NT2/D1 (cell line): Measurements from ENCODE around the gene ASPHD2.

ENCODE experiments used
- SUZ12 ChIP-seq: IDR thresholded peaks from 2 replicates; pipeline ENCODE4 v1.6.1; 2011; ENCODE audit not compliant: insufficient read length, insufficient read depth; ENCODE audit errors: extremely low read depth
- ZNF274 ChIP-seq: IDR thresholded peaks from 2 replicates; pipeline ENCODE4 v1.6.1; 2011; ENCODE audit warnings: mild to moderate bottlenecking, low read depth, low read length

DNA sequence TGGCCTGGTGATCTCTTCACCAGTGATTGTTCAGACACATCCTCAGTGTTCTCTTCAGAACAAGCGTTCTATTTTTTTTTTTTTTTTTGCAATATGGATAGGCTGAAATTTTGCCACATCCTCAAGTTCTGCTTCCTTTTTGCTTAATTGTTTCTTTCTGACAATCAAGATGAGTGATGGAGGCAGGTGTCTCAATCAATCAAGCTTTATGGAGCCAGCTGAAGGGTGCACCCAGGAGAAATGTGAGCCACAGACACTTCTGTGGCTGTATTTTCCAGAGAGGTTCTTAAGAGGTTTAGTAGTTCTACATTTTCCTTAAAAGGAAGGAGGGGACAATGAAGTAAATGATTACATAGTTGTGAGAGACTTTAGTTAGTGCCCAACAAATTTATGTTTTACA lies 43.9 kb upstream of the ASPHD2 start:
- TF ChIP-seq SUZ12 = no peak
- TF ChIP-seq ZNF274 = no peak
